Measurements from ENCODE around the gene UACA. TPM values are rescaled to one million over a fixed set of nuclear protein-coding genes. Genes with fewer than 3 reads are reported as not detected.
"Not testable (repeated sequence)": the region's sequence is repeated elsewhere in the genome, so short reads cannot be mapped to it uniquely, and the experiment has no call there.

The UACA gene
- total and polyA plus RNA-seq, 2 of the 8 experiments (the other 6 are each of a cell fraction or from before 2014, with no cell fraction given) = 28.6 to 38.9 TPM

- H3K9ac ChIP-seq (replicated peaks in 1 of 4; ENCODE audit: extremely low read depth in 1 of 4, low read depth in 3 of 4, low read length in 3 of 4); H4K8ac ChIP-seq (ENCODE audit: extremely low read depth, insufficient read depth, low read length); FAIRE-seq; H3K56ac ChIP-seq (replicated peaks; ENCODE audit: insufficient read length, low read depth, low read length); H2BK20ac ChIP-seq (ENCODE audit: low read length); H3K4me1 ChIP-seq (replicated peaks in 1 of 4; ENCODE audit: control insufficient read depth in 3 of 4, insufficient read depth in 4 of 4, low read length in 3 of 4); H4K20me1 ChIP-seq (replicated peaks in 1 of 2; ENCODE audit: control insufficient read depth in 1 of 2, insufficient read depth in 2 of 2, low read length in 2 of 2); H2BK5ac ChIP-seq (ENCODE audit: low read depth, low read length); H3K23me2 ChIP-seq (ENCODE audit: low read depth, low read length); POLR2A ChIA-PET (ENCODE audit: partially characterized antibody); H4K5ac ChIP-seq (ENCODE audit: insufficient read length, low read depth, low read length); H2BK12ac ChIP-seq (ENCODE audit: low read depth, low read length); H3K79me1 ChIP-seq (ENCODE audit: low read depth, low read length); H3K4me2 ChIP-seq (ENCODE audit: insufficient read depth in 1 of 2, low read depth in 2 of 2, low read length in 2 of 2); H3K9me3 ChIP-seq (ENCODE audit: insufficient read depth in 2 of 2, low read depth in 1 of 2, low read length in 1 of 2); H3K79me2 ChIP-seq (ENCODE audit: control insufficient read depth in 1 of 2, insufficient read depth in 2 of 2, low read length in 2 of 2); H3K14ac ChIP-seq (ENCODE audit: insufficient read length); H3K23ac ChIP-seq (ENCODE audit: insufficient read length); DNase-seq (ENCODE audit: low read depth in 1 of 2, low spot score in 2 of 2); H3K27ac ChIP-seq (ENCODE audit: low read depth, low read length); H2BK15ac ChIP-seq (ENCODE audit: low read length); H3K36me3 ChIP-seq (ENCODE audit: control insufficient read depth in 2 of 4, insufficient read depth in 4 of 4, low read length in 3 of 4); H2BK120ac ChIP-seq (replicated peaks; ENCODE audit: low read depth, low read length); H2AFZ ChIP-seq (ENCODE audit: low read length); H2AK5ac ChIP-seq (ENCODE audit: low read depth, low read length); H3K4me3 ChIP-seq (ENCODE audit: extremely low read depth in 1 of 4, insufficient read depth in 2 of 4, low read depth in 3 of 4, low read length in 4 of 4); H4K91ac ChIP-seq (replicated peaks; ENCODE audit: insufficient read length, low read length); H3K18ac ChIP-seq (ENCODE audit: extremely low read depth, low read length); H3K27me3 ChIP-seq (replicated peaks in 1 of 4; ENCODE audit: control insufficient read depth in 3 of 4, extremely low read depth in 1 of 4, insufficient read depth in 3 of 4, low read length in 3 of 4); H3K4ac ChIP-seq (replicated peaks; ENCODE audit: insufficient read length, low read depth, low read length): not testable (repeated sequence)
- WGBS, 2 experiments (ENCODE audit: extremely low coverage in 1 of 2, insufficient coverage in 1 of 2, insufficient read length in 1 of 2, insufficient replicate concordance in 2 of 2, low coverage in 1 of 2, low lambda C conversion rate in 2 of 2, missing lambda C conversion rate in 1 of 2) = 91% methylated on average over 9 of the region's 9 CpGs; no CpG with 5 or more reads in 1 of the 2 experiments
- CTCF ChIA-PET (ENCODE audit: partially characterized antibody) = interaction anchor here (0.9 kb wide), 1 partner anchor 20 kb away, joined by 4 read pairs; no protein-coding TSS in a partner anchor
These were observed 41.0 kb upstream of the UACA start for GRCh38 chr15:70804388-70804787.
